HG02852 (cell line): Measurements from ENCODE around the gene MYO7A.

Source experiments
- ATAC-seq: cut with Tn5 transposase; IDR thresholded peaks from one replicate; pipeline ENCODE4 v1.9.1; 2021; ENCODE audit warnings: mild to moderate bottlenecking, moderate library complexity; ENCODE audit not compliant: unreplicated experiment

The MYO7A gene

DNA sequence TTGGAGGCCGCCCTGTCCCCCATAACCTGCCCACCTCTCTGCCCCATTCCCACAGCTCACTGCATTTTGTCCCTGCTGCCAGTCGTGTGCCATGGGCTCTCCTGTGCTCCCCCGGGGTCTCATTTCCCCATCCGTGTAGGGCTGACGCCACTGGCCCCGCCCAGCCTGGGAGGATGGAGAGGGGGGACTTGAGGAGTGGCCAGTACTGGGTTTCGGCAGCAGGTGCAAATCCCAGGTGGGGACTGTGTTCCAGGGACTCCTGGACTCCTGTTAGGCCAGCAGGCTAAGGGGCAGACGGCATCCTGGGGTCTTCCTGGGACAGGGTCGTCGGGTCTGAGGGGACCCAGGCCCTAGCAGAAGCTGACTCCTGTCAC lies 1.2 kb upstream of the MYO7A start:
- no peak for ATAC-seq

DNA sequence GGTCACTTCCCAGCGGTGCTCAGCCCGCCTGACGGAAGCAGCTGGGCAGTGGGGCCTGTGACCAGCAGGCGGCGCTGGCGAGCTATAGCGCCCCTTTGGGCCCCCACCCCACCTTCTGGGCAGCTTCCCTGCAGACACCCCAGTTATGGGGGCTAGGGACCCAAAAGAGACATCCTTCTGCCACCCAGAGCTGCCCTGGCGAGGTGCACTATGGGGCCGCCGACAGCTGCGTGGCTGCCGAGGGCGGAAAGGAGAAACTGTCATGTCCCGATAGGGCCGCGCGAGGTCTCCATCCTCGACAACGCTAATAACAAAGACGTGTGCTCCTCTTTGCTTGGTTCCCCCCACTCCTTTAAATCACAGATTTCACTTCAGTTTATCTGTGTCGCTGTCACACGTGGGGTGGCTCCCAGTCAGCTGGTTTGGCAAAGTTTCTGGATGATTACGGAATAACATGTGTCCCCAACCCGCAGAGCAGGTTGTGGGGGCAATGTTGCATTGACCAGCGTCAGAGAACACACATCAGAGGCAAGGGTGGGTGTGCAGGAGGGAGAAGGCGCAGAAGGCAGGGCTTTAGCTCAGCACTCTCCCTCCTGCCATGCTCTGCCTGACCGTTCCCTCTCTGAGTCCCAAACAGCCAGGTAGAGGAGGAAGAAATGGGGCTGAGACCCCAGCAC lies 673 bp upstream of the MYO7A start:
- ATAC-seq, result peak; percentile 45

DNA sequence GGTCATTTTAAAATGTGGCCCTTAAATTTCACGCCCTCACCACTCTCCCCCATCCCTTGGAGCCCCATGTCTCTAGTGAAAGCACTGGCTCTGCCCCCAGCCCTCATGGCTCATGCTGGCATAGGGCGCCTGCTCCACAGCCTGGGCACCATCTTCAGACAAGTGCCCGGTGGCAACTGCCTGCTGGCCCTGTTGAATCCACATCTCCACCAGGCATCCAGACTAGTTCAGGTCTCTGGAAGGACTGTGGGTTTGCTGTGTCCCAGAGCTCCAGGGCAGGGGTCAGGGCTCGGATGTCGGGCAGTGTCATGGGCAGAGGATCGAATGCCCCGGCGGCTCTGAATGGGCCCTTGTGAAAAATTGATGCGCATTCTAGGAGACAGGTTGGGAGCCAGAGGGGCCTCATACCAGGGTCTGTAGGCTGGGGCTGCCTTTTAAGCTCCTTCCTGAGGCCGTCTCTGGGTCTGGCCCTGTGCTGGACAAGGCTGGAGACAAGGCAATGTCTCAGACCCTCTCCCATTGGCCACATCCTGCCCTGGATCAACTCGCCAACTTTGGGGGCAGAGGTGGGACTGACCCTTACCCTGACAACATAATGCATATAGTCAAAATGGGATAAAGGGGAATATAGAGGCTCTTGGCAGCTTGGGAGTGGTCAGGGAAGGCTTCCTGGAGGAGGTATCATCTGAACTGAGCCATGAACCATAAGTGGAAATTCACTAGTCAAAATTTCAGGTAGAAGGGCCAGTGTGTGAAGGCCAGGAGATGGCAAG lies 1.2 kb downstream of the MYO7A start:
- no peak for ATAC-seq

DNA sequence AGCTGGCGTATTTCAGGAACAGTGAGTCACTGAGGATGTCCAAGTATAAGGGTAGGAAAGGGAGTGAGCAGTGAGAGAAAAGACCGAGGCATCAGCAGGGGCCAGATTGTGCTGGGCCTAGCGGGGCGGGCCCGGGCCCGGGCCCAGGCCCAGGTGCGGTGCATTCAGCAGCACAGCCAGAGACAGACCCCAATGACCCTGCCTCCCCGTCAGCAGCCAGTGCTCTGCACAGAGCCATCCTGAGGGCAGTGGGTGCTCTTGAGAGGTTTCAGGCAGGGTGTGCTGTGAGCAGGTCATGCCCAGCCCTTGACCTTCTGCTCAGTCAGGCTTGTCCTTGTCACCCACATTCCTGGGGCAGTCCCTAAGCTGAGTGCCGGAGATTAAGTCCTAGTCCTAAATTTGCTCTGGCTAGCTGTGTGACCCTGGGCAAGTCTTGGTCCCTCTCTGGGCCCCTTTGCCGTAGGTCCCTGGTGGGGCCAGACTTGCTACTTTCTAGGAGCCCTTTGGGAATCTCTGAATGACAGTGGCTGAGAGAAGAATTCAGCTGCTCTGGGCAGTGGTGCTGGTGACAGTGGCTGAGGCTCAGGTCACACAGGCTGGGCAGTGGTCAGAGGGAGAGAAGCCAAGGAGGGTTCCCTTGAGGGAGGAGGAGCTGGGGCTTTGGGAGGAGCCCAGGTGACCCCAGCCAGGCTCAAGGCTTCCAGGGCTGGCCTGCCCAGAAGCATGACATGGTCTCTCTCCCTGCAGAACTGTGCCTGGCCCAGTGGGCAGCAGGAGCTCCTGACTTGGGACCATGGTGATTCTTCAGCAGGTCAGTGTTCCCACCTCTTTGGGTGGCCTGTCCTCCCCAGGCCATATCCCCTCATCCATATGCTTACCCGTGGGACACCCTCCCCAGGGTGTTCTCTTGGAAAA lies 2.1 kb downstream of the MYO7A start:
- ATAC-seq, result no peak

DNA sequence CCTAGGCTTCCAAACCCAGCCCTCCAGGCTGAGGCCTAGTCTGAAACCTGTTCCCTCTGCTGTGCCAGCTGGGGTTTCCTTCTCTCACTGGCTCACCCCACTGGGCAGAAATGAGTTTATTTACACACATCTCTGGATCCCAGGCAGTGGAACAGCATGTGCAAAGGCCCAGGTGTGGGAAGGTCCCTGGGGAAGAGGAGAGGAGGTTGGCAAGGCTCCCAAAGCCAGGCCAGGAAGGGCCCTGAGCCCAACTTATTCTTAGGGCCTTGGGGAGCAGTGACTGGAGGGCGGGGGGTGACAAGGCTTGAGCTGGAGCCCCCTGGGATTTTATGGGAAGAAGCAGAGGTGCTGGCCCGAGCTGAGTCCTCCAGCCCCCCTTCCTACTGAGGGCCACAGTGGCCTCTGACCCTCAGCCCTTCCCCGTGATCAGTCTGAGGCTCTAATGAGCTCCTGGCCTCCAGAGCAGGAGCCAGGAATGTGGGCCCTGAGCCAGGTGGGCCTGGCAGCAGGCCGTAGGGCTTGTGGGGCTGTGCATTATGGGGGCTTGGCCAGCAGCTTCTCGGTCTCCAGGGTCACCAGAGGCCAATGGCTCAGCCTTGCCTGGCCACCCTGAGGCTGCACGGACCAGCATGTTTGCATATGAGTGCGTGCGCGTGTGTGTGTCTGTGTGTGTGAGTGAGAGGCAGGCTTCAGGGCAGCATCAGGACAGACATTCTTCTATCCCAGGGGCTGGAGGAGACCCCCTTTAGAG lies 2.9 kb downstream of the MYO7A start:
- no peak for ATAC-seq

DNA sequence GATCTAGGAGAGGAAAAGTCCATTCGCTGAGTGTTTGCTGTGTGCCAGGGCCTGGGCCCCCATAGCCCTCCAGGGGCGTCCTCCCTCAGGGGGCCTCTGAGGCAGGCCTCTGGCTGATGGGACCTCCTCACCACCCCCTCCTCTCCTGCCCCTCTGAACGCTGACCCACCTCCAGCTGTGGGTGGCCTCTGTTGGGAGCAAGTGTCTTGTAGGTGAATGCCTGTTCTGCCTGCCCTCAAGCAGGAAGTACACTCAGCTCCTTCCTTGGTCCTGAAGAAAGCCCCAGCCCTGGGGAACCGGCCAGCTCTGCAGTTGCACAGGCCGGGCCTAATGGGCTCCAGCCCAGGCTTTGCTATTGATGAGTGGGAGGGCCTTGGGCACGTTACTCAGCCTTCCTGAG lies 3.5 kb downstream of the MYO7A start:
- no peak for ATAC-seq

DNA sequence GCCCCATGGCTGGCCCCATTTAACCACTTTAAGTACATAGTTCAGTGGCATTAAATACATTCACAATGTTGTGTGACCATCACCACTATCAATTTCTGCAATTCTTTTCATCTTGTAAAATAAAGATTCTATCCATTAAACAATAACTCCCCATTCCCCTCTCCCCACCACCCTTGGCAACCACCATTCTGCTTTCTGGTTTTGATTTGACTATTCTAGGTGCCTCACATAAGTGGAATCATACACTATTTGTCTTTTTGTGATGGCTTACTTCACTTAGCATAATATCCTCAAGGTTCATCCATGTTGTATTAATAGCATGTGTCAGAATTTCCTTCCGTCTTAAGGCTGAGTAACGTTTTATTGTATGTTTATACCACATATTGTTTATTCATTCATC lies 7.0 kb downstream of the MYO7A start:
- ATAC-seq, result no peak

DNA sequence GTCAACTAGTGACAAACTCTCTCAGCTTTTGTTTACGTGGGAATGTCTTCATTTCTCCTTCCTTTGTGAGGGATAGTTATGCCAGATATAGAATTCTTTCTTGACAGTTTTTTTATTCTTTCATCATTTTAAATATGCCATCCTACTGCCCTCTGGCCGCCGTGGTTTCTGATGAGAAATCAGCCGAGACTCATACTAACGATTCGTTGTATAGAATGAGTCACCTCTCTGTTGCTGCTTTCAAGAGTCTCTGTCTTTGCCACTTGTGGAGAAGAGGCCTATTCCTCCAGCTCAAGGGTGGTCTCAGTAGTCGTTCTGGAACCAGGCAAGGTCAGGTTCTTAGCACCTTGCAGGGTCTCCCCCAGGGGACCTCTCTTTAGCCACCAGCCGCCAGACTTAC lies 8.0 kb downstream of the MYO7A start:
- no peak for ATAC-seq

DNA sequence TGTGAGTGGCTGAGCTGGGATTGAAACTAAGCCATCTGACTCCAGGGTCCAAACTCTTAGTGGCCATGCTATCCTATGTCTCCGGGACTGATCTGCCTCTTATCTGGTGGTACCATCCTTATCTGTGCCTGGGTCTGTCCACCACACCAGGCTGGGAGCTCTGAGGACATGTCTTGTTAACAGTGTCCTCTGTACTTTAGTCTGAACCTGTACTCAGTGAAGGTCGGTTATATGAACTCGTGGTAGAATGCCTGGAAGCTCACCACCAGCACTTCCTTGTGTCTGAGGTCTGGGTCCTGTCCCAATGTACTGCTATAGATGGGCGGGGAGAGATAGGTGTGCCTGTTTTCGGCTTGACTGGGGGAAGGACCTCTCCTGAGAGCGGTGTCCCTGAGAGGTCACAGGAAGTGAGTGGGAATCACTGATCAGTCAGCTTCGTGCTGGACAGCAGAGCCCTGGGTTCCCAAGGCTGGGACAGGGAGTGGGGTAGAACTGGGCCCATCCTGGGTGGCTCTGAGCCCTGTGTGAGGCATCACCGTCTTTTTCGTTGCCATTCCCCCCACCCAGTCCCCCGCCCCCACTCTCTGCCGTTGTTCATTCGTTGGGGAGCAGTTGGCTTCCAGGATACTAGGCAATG lies 8.9 kb downstream of the MYO7A start:
- no peak for ATAC-seq

DNA sequence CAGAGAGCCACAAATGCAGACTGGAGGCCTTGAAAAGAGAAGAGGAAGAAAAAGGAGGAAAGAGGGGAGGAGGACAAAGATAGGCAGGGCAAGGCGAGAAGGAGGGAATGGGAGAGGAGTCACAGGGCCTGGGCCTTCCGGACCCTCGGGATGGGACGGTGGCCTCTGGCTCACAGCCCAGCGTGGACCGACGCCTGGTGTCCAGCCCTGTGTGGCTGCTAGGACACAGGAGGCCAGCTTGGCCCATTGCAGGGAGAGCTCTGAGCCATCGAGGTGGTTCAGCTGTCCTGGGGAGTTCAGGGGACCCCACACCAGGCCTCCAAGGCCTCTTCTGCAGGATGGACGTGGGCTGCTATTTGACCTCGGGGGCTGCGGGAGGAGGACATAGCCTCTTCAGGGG lies 9.4 kb downstream of the MYO7A start:
- ATAC-seq, result no peak

DNA sequence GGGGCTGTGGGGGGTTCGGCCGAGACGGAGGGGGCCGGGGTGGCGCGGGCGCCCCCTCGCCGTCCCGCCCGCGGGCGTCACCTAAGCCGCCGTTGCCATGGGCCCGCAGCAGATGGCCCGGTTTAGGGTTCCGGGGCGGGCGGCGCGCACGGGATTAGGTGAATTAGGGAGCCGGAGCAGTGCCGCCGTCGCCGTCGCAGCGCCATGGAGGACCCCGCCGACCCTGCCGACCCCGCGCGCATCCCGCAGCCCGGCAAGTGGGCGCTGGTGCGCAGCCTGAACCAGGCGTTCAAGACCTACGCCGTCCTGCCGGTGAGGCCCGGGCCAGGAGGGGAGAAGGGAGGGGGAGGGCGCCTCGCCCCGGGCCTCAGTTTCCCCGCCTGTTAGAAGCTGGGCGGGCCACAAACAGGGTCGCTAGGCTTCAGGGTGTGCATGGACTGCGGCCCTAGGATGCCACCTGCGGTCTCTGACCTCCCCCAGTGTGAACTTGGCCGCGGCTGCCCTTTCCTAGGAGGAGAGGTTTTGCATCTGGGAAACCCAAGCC lies 10.1 kb downstream of the MYO7A start:
- no peak for ATAC-seq

DNA sequence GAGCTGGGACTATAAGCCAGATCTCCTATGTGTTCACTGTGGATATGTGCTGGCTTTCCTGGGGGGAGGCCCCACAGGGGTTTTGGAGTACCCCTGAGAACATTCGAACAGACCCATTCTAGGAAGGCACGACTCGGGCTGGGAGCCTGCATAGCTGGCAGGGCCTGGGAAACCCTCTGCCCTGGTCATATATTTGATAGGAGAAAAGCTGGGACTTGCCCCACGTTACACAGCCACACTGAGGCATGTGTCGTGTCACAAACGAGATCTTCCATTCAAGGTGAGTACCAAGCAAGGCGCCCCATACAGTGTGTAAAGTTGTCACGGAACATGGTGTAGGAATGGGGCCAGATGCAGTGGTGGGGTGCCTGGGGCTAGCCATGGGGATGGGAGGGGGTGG lies 11.2 kb downstream of the MYO7A start:
- no peak for ATAC-seq

DNA sequence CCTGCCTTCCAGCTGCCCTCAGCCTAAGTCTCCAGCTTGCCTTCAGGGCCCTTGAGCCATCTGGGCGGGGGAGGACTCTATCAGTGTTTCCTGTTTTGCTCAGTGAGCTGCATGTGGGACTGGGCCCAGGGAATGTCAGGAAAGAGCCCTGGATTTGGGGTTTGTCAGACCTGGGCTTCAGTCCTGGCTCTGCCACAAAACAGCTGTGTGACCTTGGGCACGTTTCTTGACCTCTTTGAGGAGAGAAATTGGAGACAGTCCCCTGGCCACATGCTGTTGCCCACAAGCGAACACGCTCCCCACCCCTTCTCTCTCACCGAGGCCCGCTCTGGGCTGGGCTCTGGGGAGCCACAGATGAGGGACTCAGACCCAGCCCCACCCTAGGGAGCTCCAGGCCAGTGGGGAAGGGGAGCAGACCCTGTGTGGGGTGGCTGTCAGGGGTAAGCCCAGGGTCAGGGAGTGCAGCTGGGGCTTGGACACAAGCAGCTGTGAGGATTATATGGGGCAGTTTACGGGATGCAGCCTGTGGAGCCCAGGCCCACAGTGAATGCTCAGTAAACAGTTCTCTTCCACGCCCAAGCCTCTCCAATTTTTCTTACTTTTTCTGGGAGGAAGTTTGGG lies 12.3 kb downstream of the MYO7A start:
- no peak for ATAC-seq

DNA sequence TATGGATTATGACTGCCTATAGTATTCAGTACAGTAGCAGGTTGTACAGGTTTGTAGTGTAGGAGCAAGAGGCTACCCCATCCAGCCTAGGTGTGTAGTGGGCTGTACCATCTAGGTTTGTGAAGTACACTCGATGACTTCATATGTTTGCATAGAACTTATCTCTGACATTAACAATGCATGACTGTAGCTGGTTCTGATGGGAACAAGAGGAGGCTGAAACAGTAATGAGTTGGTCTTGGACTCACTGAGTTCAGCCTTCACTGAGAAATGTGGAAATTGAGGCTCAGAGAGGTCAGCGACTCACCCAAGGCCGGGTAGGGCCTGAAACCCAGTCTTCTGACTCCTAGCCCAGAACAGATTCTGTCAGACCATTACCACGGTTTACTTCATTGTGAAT lies 13.0 kb downstream of the MYO7A start:
- no peak for ATAC-seq

DNA sequence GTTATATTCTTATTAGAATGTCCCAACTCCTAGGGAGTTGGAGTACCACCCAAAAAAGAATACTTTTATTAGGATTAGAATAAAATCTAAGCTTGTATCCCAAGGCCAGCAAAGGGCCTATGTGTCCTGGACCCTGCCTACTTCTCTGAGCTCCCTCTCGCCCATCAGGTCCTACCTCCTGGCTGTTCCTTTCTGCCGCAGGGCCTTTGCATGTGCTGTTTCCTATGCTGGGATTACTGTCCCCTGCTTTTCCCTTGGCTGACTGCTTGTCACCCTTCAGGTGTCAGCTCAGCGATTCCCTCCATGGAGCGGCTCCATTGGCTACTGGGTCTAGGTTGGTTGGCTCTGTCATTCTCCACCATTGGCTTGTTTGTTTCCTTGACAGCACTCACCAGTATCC lies 13.4 kb downstream of the MYO7A start:
- no peak for ATAC-seq

DNA sequence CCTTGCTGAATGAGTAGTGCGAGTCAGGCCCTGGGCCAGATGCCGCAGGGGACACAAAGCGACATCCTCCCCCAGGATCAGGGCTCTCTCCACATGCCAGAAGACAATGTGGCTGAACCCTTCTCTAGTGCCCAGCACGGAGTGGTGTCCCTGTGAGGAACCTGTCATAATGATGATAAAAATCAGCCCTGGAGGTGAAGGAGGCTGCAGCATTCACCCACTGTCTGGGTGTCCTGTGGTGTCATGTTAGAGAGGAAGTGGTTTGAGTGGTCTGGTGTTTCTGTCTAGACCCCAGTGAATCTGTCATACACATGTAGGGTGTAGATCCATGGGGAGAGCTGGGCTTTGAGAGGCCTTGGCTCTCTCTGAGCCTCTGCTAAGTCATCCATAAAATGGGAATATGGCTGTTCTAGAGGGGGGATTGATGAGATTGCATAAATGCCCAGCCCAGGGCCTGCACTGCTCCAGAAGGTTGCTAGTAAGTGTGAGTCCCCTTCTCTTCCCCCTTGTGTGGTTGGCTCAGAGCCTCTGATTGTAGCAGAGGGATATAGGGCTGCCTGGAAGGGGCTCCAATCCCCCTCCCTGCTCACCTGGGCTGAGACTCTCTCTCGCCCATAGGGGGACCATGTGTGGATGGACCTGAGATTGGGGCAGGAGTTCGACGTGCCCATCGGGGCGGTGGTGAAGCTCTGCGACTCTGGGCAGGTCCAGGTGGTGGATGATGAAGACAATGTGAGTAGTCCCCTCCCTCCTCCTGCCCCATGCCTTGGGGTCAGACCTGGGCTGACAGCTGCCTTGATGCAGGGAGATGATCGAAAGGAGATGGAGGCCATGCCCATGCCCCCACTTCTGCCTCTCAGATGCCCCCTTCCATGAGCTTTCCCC lies 14.3 kb downstream of the MYO7A start:
- ATAC-seq, result no peak

DNA sequence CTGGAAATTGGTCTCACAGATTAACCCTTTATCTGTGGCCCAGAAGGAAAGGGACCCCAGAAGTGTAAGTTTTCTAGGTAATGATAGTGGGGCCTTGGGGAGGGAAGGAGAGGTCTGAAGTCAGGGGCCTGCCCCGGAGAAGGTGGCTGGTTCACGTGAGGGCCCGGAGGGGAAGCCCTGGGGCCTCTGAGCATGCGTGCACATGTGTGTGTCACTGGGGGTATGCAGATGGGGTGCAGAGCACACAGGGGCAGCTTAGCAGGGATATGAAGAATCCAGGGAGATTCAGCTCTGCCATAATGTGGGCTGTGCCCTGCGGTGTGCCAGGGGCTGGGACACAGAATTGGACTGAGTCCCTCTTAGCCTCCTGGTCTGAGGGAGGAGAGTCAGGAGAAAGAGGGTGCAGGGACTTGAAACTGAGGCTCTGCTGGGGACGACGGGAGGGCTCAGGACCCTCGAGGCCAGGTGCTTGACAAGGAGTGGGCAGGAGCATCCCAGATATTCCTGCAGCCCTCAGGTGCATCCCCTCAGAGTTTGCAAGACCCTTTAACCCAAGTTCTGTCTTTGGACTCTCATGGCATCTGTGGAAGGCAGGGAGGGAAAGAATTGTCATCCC lies 15.5 kb downstream of the MYO7A start:
- ATAC-seq, result no peak

DNA sequence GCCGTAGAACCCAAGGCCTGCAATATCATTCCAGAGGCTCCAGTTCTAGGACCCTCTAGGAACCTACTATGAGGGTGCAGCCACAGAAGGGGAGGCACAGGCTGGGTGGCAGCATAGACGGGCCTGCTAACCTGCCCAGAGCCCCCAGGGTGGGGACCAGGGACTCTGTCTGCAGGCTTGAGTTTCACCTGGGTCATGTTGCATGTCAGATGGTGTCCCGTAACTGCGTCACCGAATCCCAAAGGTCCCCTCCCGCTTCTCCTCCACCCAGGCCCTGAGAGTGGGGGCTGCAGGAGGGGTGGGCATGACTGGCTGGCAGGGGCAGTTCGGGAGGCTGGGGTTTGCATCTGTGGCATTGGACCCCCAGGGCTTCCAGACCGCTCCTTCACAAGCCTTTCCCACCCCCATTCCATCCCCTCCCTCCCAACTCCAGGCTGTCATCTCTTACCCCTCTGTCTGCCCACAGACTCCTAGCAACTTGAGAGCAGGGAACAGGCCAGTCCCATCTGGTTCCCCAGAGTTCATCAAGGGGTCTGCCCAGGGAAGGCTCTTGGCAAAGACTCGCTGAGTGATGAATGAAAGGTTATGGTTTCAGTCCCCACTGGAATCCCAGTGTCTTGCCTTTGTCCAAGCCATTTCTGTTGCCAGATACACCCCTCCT lies 16.3 kb downstream of the MYO7A start:
- no peak for ATAC-seq
